Mesenchymal stem cell (in vitro differentiated cells and primary cell): ENCODE data around the gene ERCC3.

ENCODE experiments used
- DNase-seq: peaks from one replicate; pipeline ENCODE4 v3.0.0-alpha.2; 2013
- H2AFZ ChIP-seq: one replicate; pipeline ENCODE4 v1.6.1; 2013; ENCODE audit warnings: low read depth, mild to moderate bottlenecking, control low read depth, inconsistent platforms, low read length, moderate library complexity
- H2AK5ac ChIP-seq: 2 replicates; pipeline ENCODE4 v1.6.1; 2013; ENCODE audit warnings: low read length, moderate library complexity, mild to moderate bottlenecking, inconsistent platforms; ENCODE audit not compliant: severe bottlenecking
- H2BK120ac ChIP-seq: one replicate; pipeline ENCODE4 v1.6.1; 2013; ENCODE audit warnings: low read depth, mild to moderate bottlenecking, inconsistent platforms, low read length, moderate library complexity
- H2BK12ac ChIP-seq, 2 experiments: one replicate each; pipeline ENCODE4 v1.6.1; 2013; ENCODE audit warnings: inconsistent platforms in 2 of 2, low read length in 2 of 2, mild to moderate bottlenecking in 2 of 2, moderate library complexity in 2 of 2, control low read depth in 1 of 2
- H2BK15ac ChIP-seq: one replicate; pipeline ENCODE4 v1.6.1; 2013; ENCODE audit warnings: mild to moderate bottlenecking, low read depth, inconsistent platforms; ENCODE audit not compliant: poor library complexity, severe bottlenecking
- H2BK5ac ChIP-seq: 2 replicates; pipeline ENCODE4 v1.6.1; 2013; ENCODE audit warnings: low read depth, mild to moderate bottlenecking, low read length, control low read depth, inconsistent platforms; ENCODE audit not compliant: poor library complexity, severe bottlenecking
- H3K14ac ChIP-seq, 2 experiments: one replicate each; pipeline ENCODE4 v1.6.1; 2013; ENCODE audit warnings: inconsistent platforms in 2 of 2, low read length in 2 of 2, control low read depth in 1 of 2, mild to moderate bottlenecking in 1 of 2, moderate library complexity in 1 of 2
- H3K18ac ChIP-seq, 2 experiments: one replicate each; pipeline ENCODE4 v1.6.1; 2013; ENCODE audit warnings: inconsistent platforms in 2 of 2, low read length in 2 of 2, control low read depth in 1 of 2, low read depth in 1 of 2, mild to moderate bottlenecking in 1 of 2
- H3K23ac ChIP-seq, 2 experiments: one replicate each; pipeline ENCODE4 v1.6.1; 2013; ENCODE audit warnings: inconsistent platforms in 2 of 2, low read length in 2 of 2, mild to moderate bottlenecking in 2 of 2, moderate library complexity in 2 of 2, control low read depth in 1 of 2
- H3K27ac ChIP-seq: 2 replicates; pipeline ENCODE4 v1.5.1; 2013; ENCODE audit warnings: mild to moderate bottlenecking, moderate library complexity, low read length, control low read depth, inconsistent platforms; ENCODE audit not compliant: poor library complexity, severe bottlenecking
- H3K27me3 ChIP-seq, 2 experiments: 2 replicates each; pipeline versions ENCODE4 v1.6.1 to v1.7.0; 2013; ENCODE audit warnings: low read length in 2 of 2, mild to moderate bottlenecking in 2 of 2, moderate library complexity in 2 of 2, control low read depth in 1 of 2, inconsistent platforms in 1 of 2; ENCODE audit not compliant: control insufficient read depth in 1 of 2, insufficient read depth in 1 of 2
- H3K36me3 ChIP-seq, 2 experiments: 2 replicates each; pipeline versions ENCODE4 v1.6.1 to v1.7.0; 2013; ENCODE audit warnings: low read length in 2 of 2, control low read depth in 1 of 2, inconsistent platforms in 1 of 2, low read depth in 1 of 2, mild to moderate bottlenecking in 1 of 2; ENCODE audit not compliant: insufficient read depth in 2 of 2, control insufficient read depth in 1 of 2
- H3K4ac ChIP-seq, 2 experiments: one replicate each; pipeline ENCODE4 v1.6.1; 2013; ENCODE audit warnings: inconsistent platforms in 2 of 2, low read length in 2 of 2, mild to moderate bottlenecking in 2 of 2, moderate library complexity in 2 of 2, control low read depth in 1 of 2, low read depth in 1 of 2
- H3K4me1 ChIP-seq: 2 replicates; pipeline ENCODE4 v1.6.1; 2013; ENCODE audit warnings: low read depth, low read length, control low read depth; ENCODE audit not compliant: control insufficient read depth, insufficient read depth
- H3K4me2 ChIP-seq: 2 replicates; pipeline ENCODE4 v1.6.1; 2013; ENCODE audit warnings: low read length, mild to moderate bottlenecking, inconsistent platforms; ENCODE audit not compliant: poor library complexity, severe bottlenecking
- H3K4me3 ChIP-seq, 2 experiments: 2 replicates each; pipeline versions ENCODE4 v1.5.1 to v1.7.0; 2013; ENCODE audit warnings: low read length in 2 of 2, mild to moderate bottlenecking in 2 of 2, control low read depth in 1 of 2, low read depth in 1 of 2; ENCODE audit not compliant: insufficient read depth in 1 of 2
- H3K79me1 ChIP-seq: replicated peaks from 2 replicates; pipeline ENCODE4 v1.6.1; 2013; ENCODE audit warnings: mild to moderate bottlenecking, control low read depth, low read length, inconsistent platforms; ENCODE audit not compliant: poor library complexity, severe bottlenecking
- H3K9ac ChIP-seq: 2 replicates; pipeline ENCODE4 v1.7.0; 2013; ENCODE audit warnings: mild to moderate bottlenecking, low read length, moderate library complexity
- H3K9me3 ChIP-seq: 2 replicates; pipeline ENCODE4 v1.7.0; 2013; ENCODE audit warnings: mild to moderate bottlenecking, low read length; ENCODE audit not compliant: control insufficient read depth
- H4K8ac ChIP-seq: one replicate; pipeline ENCODE4 v1.6.1; 2013; ENCODE audit warnings: inconsistent platforms, mild to moderate bottlenecking, low read length, moderate library complexity
- H4K91ac ChIP-seq: one replicate; pipeline ENCODE4 v1.6.1; 2013; ENCODE audit warnings: mild to moderate bottlenecking, low read length, inconsistent platforms
- WGBS: methylation state at CpG from one replicate; pipeline ENCODE4 v1.1.7; 2013; ENCODE audit warnings: mixed read lengths; 5-methylcytosine and 5-hydroxymethylcytosine counted together

ERCC3 gene

GRCh38 chr2:127280693-127281092, 13.3 kb downstream of the ERCC3 start:
- no peak overlapping the region for H2BK15ac ChIP-seq

GRCh38 chr2:127279781-127280180, 14.2 kb downstream of the ERCC3 start:
- Histone ChIP-seq H3K23ac (no peak overlapping the region), H3K9me3 (peaks cover 9% of the 10 kb centered on the region), H3K27ac (no peak overlapping the region), H2BK120ac (no peak overlapping the region), H4K91ac (no peak overlapping the region), H3K4ac (no peak overlapping the region), H2BK12ac (no peak overlapping the region), H3K4me3 (no peak overlapping the region), H3K18ac (no peak overlapping the region), H3K4me2 (no peak overlapping the region), H2BK5ac (no peak overlapping the region), H3K27me3 (no peaks in the 10 kb centered on the region), H4K8ac (no peak overlapping the region), H3K4me1 (no peaks in the 10 kb centered on the region), H2AK5ac (no peak overlapping the region), H3K14ac (no peak overlapping the region), H3K9ac (no peak overlapping the region), H2AFZ (no peak overlapping the region), H3K79me1 (peaks cover 50% of the 10 kb centered on the region), H2BK15ac (no peak overlapping the region), H3K36me3 (peaks cover 59 to 91% of the 10 kb centered on the region in 2 experiments)
- 95% methylated on average over 5 of the region's 5 CpGs for WGBS
- DNase-seq: no peak

More at GRCh38 chr2:127280693-127281092, 13.3 kb downstream of the ERCC3 start:
- Histone ChIP-seq H2BK120ac (no peak overlapping the region), H2AFZ (no peak overlapping the region), H3K4me1 (no peaks in the 10 kb centered on the region), H3K4ac (no peak overlapping the region), H3K36me3 (peaks cover 58 to 90% of the 10 kb centered on the region in 2 experiments), H3K79me1 (peaks cover 43% of the 10 kb centered on the region), H3K18ac (no peak overlapping the region), H4K91ac (no peak overlapping the region), H2AK5ac (no peak overlapping the region), H4K8ac (no peak overlapping the region), H3K27me3 (no peaks in the 10 kb centered on the region), H3K9ac (no peak overlapping the region), H3K27ac (no peak overlapping the region), H3K9me3 (peaks cover 9% of the 10 kb centered on the region), H3K4me2 (no peak overlapping the region), H3K23ac (no peak overlapping the region), H2BK5ac (no peak overlapping the region), H2BK12ac (no peak overlapping the region), H3K4me3 (no peak overlapping the region), H3K14ac (no peak overlapping the region)
- no peak for DNase-seq
- WGBS: 98% methylated on average over 2 of the region's 2 CpGs

GRCh38 chr2:127278959-127279358, 15.0 kb downstream of the ERCC3 start:
- Histone ChIP-seq H3K4me2 (no peak overlapping the region), H2BK120ac (no peak overlapping the region), H2AFZ (no peak overlapping the region), H3K9ac (no peak overlapping the region), H3K27ac (no peak overlapping the region), H3K79me1 (peaks cover 49% of the 10 kb centered on the region), H3K14ac (no peak overlapping the region), H3K23ac (no peak overlapping the region), H2BK15ac (no peak overlapping the region), H3K4me1 (no peaks in the 10 kb centered on the region), H3K18ac (no peak overlapping the region), H3K4ac (no peak overlapping the region), H2BK12ac (no peak overlapping the region), H2BK5ac (no peak overlapping the region), H2AK5ac (no peak overlapping the region), H4K8ac (no peak overlapping the region), H3K27me3 (no peaks in the 10 kb centered on the region), H3K9me3 (peaks cover 9% of the 10 kb centered on the region), H3K36me3 (peaks cover 58 to 89% of the 10 kb centered on the region in 2 experiments), H3K4me3 (peak overlapping the region in 1 of 2 experiments; percentile 26), H4K91ac (no peak overlapping the region)
- DNase-seq: no peak
- 96% methylated on average over 3 of the region's 3 CpGs for WGBS

- Histone ChIP-seq H3K9ac (no peak overlapping the region), H3K4me3 (no peak overlapping the region), H4K91ac (no peak overlapping the region), H2BK120ac (no peak overlapping the region), H3K14ac (no peak overlapping the region), H2BK15ac (no peak overlapping the region), H3K27me3 (no peaks in the 10 kb centered on the region), H3K9me3 (no peaks in the 10 kb centered on the region), H3K4me1 (no peaks in the 10 kb centered on the region), H4K8ac (no peak overlapping the region), H2AFZ (no peak overlapping the region), H3K36me3 (peaks cover 61 to 86% of the 10 kb centered on the region in 2 experiments), H3K4me2 (no peak overlapping the region), H2AK5ac (no peak overlapping the region), H2BK5ac (no peak overlapping the region), H3K23ac (no peak overlapping the region), H3K79me1 (peaks cover 50% of the 10 kb centered on the region), H3K4ac (no peak overlapping the region), H3K27ac (no peak overlapping the region), H3K18ac (no peak overlapping the region), H2BK12ac (no peak overlapping the region)
- WGBS: 100% methylated on average over 2 of the region's 2 CpGs
- peak; percentile 10 for DNase-seq
Observed at GRCh38 chr2:127277028-127277427, 16.9 kb downstream of the ERCC3 start.
